Endometrial microvascular endothelial cells (primary cell): ENCODE data around the gene TRIM2. TPM values are rescaled to one million over a fixed set of nuclear protein-coding genes. Genes with fewer than 3 reads are reported as not detected.

Source experiments
- in situ Hi-C: cut with HindIII; loops from 2 replicates; pipeline ENCODE4 v1.10.0; 2017; ENCODE audit warnings: low sequenced_read_pairs, low pct_unique_long_range_greater_than_20kb; ENCODE audit errors: inconsistent ontology term
- total RNA-seq: library from RNA; depleted of rRNA; stranded (reverse); fragments of >200 nt; gene quantifications from one replicate; pipeline ENCODE4 v1.2.3, GENCODE V29; 2015; ENCODE audit errors: inconsistent ontology term

Gene TRIM2
- total RNA-seq, 1 donor from 2014 or later = 10.5 TPM

DNA sequence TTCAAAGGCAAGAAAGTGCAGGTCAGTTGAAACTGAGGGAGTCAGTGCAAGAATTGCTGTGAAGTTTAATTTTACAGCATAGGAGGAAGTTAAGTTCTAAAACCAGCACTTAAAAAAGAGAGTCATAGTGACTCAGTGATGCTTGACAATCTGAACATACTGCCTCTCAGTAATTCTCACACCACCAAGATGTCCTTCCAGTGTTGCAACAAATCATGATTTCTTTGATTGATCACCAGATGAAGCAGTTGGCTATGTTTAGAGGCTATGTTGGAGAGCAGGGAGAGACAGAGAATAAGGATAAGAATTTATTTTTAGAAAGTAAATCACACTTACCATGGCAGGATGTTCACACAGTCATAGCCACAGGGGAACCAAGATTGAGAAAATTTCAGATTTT, 13.2 kb downstream of the TRIM2 start:
- in situ Hi-C loops = no loop called here

DNA sequence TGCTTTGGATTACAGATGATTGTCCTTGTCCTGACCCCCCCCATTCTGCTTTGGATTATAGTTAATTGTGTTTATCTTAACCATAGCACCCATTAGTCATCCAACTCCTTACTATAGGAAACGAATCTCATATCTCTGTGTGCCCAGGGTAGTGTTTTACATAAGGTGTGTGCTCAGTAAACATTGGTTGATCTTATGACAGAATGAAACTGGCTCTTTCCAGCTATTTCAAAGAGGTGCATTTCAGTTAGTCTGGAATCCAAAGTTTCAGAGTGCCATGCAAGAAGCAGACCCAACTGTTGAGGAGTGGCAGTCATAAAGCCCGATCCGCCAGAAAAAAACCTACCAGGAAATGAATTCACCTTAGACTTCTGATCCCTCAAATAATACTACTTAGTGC, 14.7 kb downstream of the TRIM2 start:
- in situ Hi-C loops = no loop called here

- in situ Hi-C loops = no loop called here
Observed at GRCh38 chr4:153220682-153221395, 16.6 kb downstream of the TRIM2 start.

DNA sequence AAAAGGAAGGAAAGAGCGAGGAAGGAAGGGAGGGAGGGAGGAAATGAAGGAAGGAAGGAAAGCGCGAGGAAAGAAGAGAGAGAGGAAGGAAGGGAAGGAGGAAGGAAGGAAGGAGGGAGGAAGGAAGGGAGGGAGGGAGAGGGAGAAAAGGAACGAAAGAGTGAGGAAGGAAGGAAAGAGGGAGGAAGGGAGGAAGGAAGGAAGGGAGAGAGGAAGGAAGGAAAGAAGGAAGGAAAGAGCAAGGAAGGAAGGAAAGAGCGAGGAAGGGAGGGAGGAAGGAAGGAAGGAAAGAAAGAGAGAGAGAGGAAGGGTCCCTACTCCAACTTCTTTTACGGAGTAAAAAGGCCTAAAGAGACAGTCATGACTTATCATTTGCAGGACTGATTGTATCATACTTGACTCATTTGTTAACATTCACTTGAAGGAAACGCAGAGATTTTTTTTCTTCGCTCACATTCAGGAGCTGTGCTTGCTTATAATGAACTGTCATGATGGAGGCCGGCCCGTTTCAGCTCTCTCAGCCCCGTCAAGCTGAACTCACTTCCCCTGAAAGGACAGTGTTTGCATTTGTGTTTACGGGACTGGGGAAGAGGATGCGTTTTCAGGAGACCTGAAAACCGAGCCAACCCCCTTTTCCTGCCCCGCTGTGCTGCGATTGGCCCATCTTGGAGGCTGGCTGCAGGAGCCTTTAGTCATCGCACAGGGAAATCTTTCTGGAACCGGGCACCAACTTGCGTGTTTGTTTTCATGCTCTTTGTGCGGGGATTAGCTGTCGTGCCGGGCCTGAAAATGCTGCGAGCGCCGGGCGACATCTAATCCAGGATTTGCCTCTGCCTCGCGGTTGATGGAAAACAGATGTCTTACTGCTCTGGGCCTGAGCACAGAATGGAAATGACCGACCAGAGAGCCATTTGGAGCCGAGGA, 17.8 kb downstream of the TRIM2 start:
- in situ Hi-C loops = no loop called here

- in situ Hi-C loops = no loop called here
Observed at GRCh38 chr4:153222707-153223426, 18.6 kb downstream of the TRIM2 start.

DNA sequence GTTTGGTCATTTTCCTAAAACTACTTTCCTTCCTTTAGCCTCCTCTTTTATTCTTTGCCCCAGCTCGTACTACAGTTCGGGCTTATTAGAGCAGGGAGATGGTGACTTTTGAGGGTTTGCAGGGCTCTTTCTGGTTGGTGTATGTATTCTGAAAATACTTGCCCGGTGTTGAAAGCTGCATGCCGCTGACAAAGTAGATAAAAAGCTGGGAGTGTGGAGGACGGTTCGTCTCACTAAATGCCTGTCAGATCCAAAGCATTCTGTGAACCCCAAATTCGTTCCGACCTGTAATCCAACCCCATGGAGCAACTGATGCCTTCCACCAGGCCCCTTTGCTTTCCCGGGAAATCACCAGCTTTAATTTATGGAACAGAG, 19.2 kb downstream of the TRIM2 start:
- in situ Hi-C loops = no loop called here

GRCh38 chr4:153223930-153224329, 19.7 kb downstream of the TRIM2 start:
- in situ Hi-C loops = no loop called here

GRCh38 chr4:153224474-153224873, 20.2 kb downstream of the TRIM2 start:
- in situ Hi-C loops = no loop called here

DNA sequence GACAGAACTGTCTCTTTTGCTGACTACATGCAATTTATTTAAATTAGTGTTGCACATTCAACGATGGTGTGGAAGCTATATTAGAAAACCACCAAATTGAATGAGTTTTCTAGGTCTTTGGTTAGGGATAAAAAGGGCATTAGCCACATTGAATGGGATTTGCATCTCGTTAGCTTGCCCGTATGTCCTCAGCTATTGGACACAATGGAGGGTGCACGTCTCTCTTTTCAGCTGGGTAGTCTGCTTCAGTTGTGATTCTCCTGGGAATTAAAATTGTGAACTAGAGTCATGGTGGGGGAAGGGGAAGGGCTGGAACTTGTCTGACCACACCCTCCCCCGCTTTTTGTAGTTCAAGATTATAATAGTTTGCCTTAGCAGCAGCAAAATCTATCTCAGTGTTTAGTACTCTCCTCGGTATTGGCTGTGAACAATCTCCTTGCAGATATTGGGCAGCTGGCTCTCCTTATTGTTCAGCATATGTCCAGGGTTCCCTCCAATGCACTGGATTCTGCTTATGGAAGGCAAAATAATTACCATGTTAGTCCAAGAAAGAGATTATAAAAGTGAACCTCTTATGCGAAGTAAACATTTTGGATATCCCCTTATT, 23.3 kb downstream of the TRIM2 start:
- in situ Hi-C loops = no loop called here

- in situ Hi-C loops = no loop called here
Observed at GRCh38 chr4:153228512-153229140, 24.4 kb downstream of the TRIM2 start.

DNA sequence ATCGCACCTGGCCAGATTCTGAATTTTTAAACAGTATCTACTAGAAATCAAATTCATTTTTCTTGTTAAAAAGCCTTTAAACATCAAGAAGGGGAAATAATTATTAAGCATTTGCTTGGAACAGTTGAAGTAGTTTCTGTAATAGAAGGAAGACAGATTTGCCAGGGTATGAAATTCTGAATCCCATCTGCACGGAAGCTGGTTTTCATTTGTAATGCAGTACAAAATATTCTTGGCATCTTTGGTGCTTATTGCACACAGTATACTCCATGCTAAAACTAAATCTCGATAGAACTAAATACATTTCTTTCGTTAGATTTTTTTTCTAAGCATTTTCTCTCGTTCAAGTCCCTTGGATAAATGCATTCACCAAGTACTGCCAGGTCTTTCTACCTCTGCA, 25.3 kb downstream of the TRIM2 start:
- in situ Hi-C loops = no loop called here

GRCh38 chr4:153232768-153233167, 28.5 kb downstream of the TRIM2 start:
- in situ Hi-C loops = no loop called here

DNA sequence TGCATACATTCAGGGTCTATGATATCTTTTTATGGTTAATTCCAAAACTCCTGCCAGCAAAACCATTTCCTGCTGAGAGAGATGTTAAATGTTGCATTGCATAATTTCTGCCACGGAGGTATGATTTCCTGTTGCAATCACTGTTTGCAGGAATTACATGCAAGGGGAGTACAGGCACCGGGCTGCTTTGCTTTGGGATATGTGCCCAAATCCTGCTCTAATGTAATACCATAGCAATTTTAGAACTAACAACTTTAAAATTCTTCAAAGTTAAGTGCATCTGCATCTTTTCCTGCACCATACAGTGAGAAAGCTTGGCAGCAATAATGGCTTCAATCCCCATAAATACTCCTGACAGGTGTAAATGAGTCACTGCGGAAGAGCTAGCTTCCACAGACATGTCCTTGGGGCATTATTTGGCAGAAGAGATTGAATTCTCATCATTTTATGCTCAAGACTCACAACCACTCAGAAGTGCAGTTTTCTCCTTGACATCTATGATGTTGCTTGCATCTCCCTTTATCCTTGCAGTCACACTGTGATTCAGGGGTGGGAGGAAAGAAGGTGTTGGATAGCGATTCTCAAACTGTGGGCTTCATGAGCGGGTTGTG, 29.6 kb downstream of the TRIM2 start:
- in situ Hi-C loops = no loop called here

GRCh38 chr4:153234885-153235284, 30.6 kb downstream of the TRIM2 start:
- in situ Hi-C loops = no loop called here

- in situ Hi-C loops = no loop called here
Observed at GRCh38 chr4:153238135-153238919, 34.1 kb downstream of the TRIM2 start.

DNA sequence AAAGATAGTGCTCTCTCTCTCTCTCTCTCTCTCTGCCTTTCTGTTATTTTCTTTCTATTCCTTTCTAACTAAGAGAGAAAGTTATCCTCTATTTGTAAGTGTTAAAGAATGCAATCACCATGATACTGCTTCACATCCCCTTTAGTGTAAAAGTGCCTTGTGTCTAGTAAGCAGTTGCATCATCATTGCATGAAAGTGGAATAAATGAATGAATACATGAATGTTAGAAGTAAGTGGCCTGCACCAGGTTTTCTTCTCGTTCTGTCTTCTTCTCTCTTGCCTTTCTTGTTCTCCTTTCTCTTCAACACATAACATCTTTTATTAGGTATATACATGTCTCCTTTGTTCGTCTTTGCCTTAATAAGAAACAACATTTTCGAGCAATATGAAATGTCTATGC, 35.2 kb downstream of the TRIM2 start:
- in situ Hi-C loops = no loop called here

GRCh38 chr4:153241295-153241694, 37.1 kb downstream of the TRIM2 start:
- in situ Hi-C loops = no loop called here
